ENCODE measurements around the gene TBC1D9. TPM values are rescaled to one million over a fixed set of nuclear protein-coding genes. Genes with fewer than 3 reads are reported as not detected.

Gene TBC1D9
- total and polyA plus RNA-seq, 2 of the 13 experiments (the other 11 are each of a cell fraction or from before 2014, with no cell fraction given), result 11.9 to 12.2 TPM

GRCh38 chr4:140645614-140646412 is 110.4 kb downstream of the TBC1D9 start (continued):
- TF ChIP-seq EP300 (IDR thresholded peaks at IDR 0.05; ENCODE audit: low read depth in 2 of 2, low read length in 2 of 2), result peak in 1 of 2 experiments; percentile 70; a peak in 2 of 4 replicates
- no peak for TF ChIP-seq EP300 (CRISPR knock-in tag; IDR thresholded peaks at IDR 0.05; ENCODE audit: borderline replicate concordance)
- peak; percentile 95 for TF ChIP-seq ZNF263 (CRISPR knock-in tag; IDR thresholded peaks at IDR 0.05)
- TF ChIP-seq ZNF710 (CRISPR knock-in tag; IDR thresholded peaks at IDR 0.05; ENCODE audit: borderline replicate concordance), result 0 out of 2 replicates have a peak, but pooled peaks have one; percentile 44
- 0 out of 2 replicates have a peak, but pooled peaks have one; percentile 13 for TF ChIP-seq ZNF331 (CRISPR knock-in tag; IDR thresholded peaks at IDR 0.05)
- TF ChIP-seq ZGPAT (CRISPR knock-in tag; IDR thresholded peaks at IDR 0.05), result no peak
- TF ChIP-seq ZFP1 (CRISPR knock-in tag; IDR thresholded peaks at IDR 0.05), result 0 out of 2 replicates have a peak, but pooled peaks have one; percentile 29
- no peak for TF ChIP-seq ZNF260 (CRISPR knock-in tag; IDR thresholded peaks at IDR 0.05; ENCODE audit: borderline replicate concordance, low read depth)
- TF ChIP-seq MLX (CRISPR knock-in tag; IDR thresholded peaks at IDR 0.05), result 0 out of 2 replicates have a peak, but pooled peaks have one; percentile 44
- no peak for TF ChIP-seq ZNF337 (CRISPR knock-in tag; IDR thresholded peaks at IDR 0.05; ENCODE audit: borderline replicate concordance, low read depth)
- no peak for TF ChIP-seq FIP1L1 (IDR thresholded peaks at IDR 0.05; ENCODE audit: borderline replicate concordance, insufficient read depth, low read depth, low read length)
- TF ChIP-seq KMT2B (CRISPR knock-in tag; IDR thresholded peaks at IDR 0.05), result 0 out of 2 replicates have a peak, but pooled peaks have one; percentile 41
- TF ChIP-seq STAT6 (CRISPR knock-in tag; IDR thresholded peaks at IDR 0.05; ENCODE audit: borderline replicate concordance), result no peak
- peak; percentile 66 for TF ChIP-seq ARID5B (CRISPR knock-in tag; IDR thresholded peaks at IDR 0.05)
- peak; percentile 99 for TF ChIP-seq ZNF691 (CRISPR knock-in tag; IDR thresholded peaks at IDR 0.05; ENCODE audit: borderline replicate concordance, low read depth)
- TF ChIP-seq HOXA5 (CRISPR knock-in tag; IDR thresholded peaks at IDR 0.05), result 0 out of 2 replicates have a peak, but pooled peaks have one; percentile 49

Measured in HepG2 (cell line).